GM21825 (cell line): ENCODE data around the gene TARS3.

Experiments used
- ATAC-seq: cut with Tn5 transposase; IDR thresholded peaks from one replicate; pipeline ENCODE4 v1.9.1; 2021; ENCODE audit warnings: mild to moderate bottlenecking, moderate library complexity; ENCODE audit not compliant: unreplicated experiment

Gene TARS3

GRCh38 chr15:101702077-101702476, 22.2 kb downstream of the TARS3 start:
- ATAC-seq: no peak

- ATAC-seq: no peak
Observed at GRCh38 chr15:101698314-101698713, 26.0 kb downstream of the TARS3 start.

- ATAC-seq: no peak
Observed at GRCh38 chr15:101697488-101697887, 26.8 kb downstream of the TARS3 start.

- no peak for ATAC-seq
Observed at GRCh38 chr15:101696829-101697228, 27.4 kb downstream of the TARS3 start.

GRCh38 chr15:101694261-101694660, 30.0 kb downstream of the TARS3 start:
- ATAC-seq: no peak

GRCh38 chr15:101692801-101693598, 31.3 kb downstream of the TARS3 start:
- no peak for ATAC-seq

GRCh38 chr15:101689901-101690300, 34.4 kb downstream of the TARS3 start:
- ATAC-seq: no peak

GRCh38 chr15:101686718-101687117, 37.6 kb downstream of the TARS3 start:
- ATAC-seq: no peak

- no peak for ATAC-seq
Observed at GRCh38 chr15:101684877-101685276, 39.4 kb downstream of the TARS3 start.

GRCh38 chr15:101684384-101684783, 39.9 kb downstream of the TARS3 start:
- no peak for ATAC-seq

- no peak for ATAC-seq
Observed at GRCh38 chr15:101679806-101680205, 44.5 kb downstream of the TARS3 start.

- ATAC-seq: no peak
Observed at GRCh38 chr15:101676921-101677329, 47.3 kb downstream of the TARS3 start.

GRCh38 chr15:101675796-101676582, 48.3 kb downstream of the TARS3 start:
- peak; percentile 73 for ATAC-seq

GRCh38 chr15:101675015-101675414, 49.3 kb downstream of the TARS3 start:
- no peak for ATAC-seq

GRCh38 chr15:101672298-101672697, 52.0 kb downstream of the TARS3 start:
- ATAC-seq: no peak

- ATAC-seq: no peak
Observed at GRCh38 chr15:101669744-101670143, 54.5 kb downstream of the TARS3 start.

- no peak for ATAC-seq
Observed at GRCh38 chr15:101667881-101668280, 56.4 kb downstream of the TARS3 start.

- no peak for ATAC-seq
Observed at GRCh38 chr15:101664303-101664913, 59.9 kb downstream of the TARS3 start.

- ATAC-seq: no peak
Observed at GRCh38 chr15:101662203-101662602, 62.1 kb downstream of the TARS3 start.

GRCh38 chr15:101660005-101660404, 64.3 kb downstream of the TARS3 start:
- no peak for ATAC-seq

- ATAC-seq: no peak
Observed at GRCh38 chr15:101657968-101658784, 66.1 kb downstream of the TARS3 start.
